GM21528 (cell line): Measurements from ENCODE around the gene FGF6.
"Not testable (repeated sequence)": the region's sequence is repeated elsewhere in the genome, so short reads cannot be mapped to it uniquely, and the experiment has no call there.

ENCODE experiments used
- ATAC-seq: cut with Tn5 transposase; IDR thresholded peaks from one replicate; pipeline ENCODE4 v1.9.1; 2021; ENCODE audit warnings: mild to moderate bottlenecking, moderate library complexity; ENCODE audit not compliant: unreplicated experiment, low FRiP score

Gene FGF6

DNA sequence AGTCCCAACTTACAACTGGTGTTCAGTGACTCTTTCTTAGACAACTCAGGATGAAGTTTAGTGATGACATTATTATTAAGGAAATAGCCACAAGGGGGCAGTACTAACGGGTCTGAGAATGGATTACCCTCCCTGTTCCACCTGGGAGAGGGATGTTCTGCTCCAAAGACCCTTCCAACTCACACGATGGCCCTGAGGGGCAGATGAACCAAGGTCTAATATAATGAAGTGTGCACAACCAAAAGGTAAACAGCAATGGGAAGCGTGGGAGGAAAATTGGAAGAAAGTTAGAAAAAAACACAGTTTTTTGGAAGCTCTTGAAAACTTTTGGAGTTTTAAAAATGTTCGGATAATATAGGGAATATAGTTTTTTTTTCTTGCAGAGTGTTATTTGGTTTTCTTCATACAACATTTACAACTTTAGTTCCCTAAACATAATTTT, 24.0 kb downstream of the FGF6 start:
- ATAC-seq: no peak

DNA sequence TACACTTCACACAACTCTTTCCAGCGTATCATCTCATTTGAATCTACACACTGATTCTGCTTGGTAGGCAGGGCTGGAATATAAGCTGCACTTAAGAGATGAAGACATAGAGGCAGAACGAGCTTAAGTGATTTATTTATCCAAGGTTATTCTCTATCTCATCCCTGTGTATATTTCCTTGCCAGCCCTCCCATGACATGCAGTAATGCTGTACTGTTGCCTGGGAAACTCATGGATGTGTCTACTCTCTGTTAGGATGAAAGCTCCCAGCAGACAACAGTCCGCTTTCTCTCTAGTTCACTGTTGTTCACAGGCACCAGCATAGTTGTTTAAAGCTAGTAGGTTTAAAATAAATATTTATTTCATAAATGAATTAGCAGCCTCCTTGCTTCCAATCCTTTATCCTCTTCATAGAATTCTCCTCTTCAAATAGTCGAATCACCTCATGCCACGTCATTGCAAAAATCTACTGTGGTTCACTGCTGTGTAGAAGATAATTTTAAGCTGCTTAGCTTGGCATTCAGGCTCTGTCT, 25.4 kb downstream of the FGF6 start:
- ATAC-seq: no peak

DNA sequence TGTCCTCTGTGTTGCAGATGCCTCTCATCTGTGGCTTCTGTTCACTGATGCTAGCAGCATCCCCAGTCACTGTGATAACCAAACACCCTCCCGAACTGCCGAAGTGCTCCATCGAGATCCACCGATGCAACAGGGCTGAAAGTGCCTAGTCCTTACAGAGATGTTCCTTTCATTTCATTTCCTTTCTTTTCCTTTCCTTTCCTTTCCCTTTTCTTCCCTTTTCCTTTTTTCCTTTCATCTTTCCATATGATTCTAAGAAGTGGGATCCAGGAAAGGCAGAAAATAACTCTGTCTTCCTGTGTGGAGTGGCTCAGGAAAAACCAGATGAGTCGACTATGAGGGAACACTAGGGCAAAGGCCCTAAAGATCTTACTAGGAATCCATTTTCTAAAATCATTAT, 26.7 kb downstream of the FGF6 start:
- ATAC-seq: no peak

DNA sequence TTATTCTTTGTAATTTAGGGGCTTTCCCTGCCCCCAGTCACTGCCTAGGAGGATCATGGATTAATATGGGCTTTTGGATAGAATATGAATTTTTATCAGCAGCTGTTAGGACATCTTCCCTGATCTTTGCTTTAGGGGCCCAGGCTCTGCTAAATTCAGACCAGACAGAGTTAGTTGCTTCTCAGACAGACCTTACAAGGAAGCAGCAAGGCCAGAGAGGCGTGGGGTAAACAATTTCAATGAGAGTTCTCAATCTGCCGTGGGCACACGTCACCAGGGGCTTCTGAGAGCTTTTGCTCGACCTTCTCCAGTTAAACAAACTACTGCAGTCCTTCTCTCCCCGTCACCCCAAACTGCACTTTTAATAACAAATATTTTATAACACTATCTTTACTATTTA, 27.7 kb downstream of the FGF6 start:
- no peak for ATAC-seq

DNA sequence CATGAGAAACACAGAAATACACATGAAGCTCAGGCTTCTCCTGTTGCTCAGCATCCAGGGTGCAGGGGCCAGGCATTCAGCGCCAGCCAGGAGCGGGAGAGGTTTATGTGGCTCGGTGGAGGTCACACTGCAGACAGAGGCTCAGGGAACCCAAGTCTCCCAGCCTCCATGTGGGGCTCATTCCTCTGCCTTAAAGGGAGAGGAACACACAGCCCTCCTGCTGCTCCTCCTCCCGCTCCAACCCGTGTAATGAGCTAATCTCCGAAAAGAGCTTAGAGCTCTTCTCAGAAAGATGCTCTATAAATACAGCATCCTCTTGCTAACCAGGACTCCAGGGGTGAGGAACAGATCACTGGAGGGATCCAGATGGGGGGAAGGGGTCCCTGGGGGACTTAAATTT, 28.2 kb downstream of the FGF6 start:
- no peak for ATAC-seq

DNA sequence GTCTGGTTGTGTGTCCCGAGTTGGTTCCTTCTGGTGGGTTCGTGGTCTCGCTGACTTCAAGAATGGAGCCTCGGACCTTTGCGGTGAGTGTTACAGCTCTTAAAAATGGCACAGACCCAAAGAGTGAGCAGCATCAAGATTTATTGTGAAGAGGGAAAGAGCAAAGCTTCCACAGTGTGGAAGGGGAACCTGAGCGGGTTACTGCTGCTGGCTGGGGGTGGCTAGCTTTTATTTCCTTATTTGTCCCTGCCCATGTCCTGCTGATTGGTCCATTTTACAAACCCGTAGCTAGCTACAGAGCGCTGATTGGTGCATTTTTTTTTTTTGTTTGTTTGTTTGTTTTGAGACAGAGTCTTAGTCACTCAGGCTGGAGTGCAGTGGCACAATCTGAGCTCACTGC, 29.3 kb downstream of the FGF6 start:
- no peak for ATAC-seq

DNA sequence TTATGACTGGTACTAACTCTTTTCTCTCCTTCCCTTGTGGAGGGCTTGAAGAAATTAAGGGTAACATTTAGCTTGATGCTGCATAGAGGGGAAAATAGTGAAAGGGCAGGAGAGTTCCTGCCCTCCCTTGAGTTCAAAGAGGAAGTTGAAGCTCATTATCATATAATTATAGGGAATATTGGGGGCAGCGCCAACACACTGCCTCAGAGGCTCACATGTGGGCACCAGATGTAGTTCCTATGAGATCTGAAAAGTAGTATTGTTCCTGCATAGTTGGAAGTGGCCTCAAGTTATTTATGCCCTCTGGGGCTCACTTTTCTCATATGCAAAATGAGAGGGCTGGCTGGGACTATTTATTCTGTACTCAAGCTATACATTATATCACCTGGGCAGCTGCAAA, 33.1 kb downstream of the FGF6 start:
- ATAC-seq: no peak

DNA sequence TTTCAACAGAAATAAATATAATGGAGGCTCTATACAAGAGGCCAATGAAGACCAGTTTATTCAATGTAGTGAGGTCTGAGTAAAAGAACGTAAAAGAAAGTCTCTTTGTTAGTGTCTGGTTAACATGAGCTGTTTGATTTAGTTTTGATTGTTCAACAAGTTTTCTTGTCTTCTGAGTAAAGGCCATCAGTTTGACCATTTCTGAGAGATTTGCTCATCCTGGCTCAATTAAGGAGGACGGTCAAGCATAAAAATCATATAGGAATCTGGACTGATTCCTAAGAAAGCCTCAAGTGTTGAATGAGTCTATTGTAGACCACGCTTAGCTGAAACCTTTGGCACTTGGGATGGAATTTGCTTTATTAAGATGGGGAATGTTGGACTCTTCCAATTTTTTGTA, 33.6 kb downstream of the FGF6 start:
- ATAC-seq: no peak

DNA sequence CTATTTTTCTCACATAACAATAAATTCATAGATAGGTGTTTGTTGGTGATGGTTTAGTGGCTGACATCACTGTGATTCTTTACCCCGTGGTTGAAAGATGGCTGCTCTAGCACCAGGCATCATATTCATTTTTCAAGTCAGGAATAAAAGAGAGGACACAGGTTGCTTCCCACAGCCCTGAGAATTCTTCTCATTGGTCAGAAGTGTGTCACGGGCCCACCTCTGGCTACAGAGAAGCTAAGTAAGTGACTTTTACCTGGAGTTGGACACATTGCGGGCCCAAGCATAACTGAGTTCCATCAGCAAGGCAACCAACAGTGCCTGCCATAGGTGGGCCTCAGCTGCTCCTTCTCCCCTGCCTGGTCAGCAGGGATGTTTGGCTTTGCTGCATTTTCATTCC, 38.5 kb downstream of the FGF6 start:
- no peak for ATAC-seq

DNA sequence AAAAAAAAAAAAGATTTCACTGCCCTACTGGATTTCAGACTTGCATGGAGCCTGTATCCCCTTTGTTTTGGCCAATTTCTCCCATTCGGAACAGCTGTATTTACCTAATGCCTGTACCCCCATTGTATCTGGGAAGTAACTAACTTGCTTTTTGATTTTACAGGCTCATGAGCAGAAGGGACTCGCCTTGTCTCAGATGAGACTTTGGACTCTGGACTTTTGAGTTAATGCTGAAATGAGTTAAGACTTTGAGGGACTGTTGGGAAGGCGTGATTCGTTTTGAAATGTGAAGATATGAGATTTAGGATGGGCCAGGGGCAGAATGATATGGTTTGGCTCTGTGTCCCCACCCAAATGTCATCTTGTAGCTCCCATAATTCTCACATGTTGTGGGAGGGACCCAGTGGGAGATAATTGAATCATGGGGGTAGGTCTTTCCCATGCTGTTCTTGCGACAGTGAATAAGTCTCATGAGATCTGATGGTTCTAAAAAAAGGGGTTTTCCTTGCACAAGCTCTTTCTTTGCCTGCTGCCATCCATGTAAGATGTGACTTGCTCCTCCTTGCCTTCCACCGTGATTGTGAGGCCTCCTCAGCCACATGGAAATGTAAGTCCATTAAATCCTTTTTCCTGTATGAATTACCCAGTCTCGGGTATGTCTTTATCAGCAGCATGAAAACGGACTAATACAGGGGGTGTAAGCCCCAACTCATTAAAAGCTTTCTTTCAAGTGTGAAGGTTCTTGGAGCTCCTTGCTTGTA, 40.6 kb downstream of the FGF6 start:
- not testable (repeated sequence) for ATAC-seq

DNA sequence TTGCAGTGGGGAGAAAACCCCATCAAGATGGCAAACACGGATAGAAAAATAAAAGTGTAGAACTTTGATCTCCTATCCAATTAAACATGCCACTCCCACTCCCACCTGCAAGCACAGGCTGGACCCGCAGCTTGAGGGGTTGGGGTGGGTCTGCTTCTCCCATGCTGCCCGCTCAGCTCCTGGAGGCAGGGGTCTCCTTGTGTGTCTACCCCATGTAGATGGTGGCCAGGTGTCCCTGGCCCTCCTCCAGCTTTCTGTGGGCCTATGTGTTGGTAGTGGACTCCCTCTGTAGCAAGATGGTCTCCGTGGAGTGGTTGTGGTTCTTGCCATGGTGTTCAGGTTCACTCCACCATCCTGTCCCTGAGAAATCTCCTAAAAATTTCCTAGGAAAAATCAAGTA, 42.6 kb downstream of the FGF6 start:
- no peak for ATAC-seq

DNA sequence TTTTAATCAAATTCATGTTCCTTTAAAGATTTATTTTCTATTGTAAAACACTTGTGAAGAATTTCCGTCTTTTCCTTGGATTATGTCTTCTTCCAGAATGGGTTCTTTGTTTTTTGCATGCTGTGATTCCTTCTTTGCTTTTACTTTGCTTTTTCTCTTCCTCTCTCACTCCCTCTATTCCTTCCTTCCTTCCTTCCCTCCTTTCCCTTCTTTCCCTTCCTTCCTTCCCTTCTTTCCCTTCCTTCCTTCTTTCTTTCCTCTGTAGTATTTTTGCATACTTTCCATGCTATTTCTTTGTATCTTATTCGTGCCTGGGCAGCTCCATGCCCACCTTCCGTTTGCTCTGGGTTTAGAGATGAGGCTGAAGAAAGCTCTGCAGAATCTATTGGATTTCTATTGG, 44.5 kb downstream of the FGF6 start:
- ATAC-seq: no peak

DNA sequence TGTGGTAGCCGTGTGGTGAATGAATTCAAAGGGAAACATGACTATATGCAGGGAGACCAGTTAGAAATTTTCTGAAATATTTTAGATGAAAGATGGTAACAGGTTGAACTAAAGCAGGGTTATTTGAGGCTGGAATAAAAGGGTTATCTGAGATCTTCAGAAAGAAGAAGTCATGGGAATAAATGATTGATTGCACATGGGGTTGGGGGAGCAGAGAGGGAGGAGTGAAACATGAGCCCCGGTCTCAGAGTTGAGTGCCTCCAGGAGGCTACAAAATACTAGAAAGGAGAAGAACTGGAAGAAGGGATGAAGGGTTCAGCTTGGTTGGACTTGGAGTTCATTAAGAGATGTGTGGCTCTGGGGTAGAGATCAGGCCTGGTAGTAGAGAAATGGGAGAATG, 49.8 kb downstream of the FGF6 start:
- no peak for ATAC-seq

DNA sequence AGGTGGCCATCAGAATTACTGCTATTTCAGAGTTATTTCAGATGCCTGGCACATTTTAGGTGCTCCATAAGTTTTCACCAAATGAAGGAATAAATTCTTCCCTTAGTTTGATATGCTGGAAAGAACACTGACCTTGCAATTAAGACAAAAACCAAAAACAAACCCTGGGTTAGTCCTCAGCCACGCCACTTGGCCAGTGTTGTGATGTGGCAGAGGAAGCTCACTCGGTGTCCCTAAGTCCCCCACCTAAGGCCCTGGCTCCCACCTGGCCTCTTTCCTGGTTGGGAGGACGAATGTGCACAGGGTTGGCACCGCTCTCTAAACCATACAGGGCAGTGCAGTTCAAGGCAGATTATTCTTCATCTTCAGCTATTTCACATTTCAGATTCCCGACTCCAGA, 52.4 kb downstream of the FGF6 start:
- ATAC-seq: no peak

DNA sequence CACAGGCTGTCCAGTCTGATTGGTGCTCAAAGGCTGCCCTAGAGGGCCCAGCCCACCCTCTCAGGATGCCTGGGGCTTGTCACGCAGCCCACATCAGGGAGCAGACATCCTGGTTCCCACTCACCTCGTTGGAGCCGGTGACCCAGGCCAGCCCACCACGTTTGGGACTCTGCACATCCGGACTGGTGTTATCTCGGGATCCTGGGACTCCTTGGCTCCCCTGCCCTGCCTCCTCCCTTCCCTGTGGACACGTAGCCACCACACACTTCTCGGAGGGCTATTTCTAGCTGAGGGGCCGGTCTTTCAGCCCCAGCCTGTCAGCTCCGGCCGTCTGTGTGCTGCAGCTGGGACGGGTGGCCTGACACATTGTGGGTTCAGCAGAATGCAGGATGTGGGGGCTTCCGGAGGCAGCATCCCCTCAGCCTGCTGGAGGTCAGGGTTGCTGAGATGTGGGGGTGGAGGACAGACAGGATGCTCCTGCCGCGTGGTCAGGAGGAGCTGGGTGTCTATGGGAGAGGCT, 53.3 kb downstream of the FGF6 start:
- no peak for ATAC-seq

DNA sequence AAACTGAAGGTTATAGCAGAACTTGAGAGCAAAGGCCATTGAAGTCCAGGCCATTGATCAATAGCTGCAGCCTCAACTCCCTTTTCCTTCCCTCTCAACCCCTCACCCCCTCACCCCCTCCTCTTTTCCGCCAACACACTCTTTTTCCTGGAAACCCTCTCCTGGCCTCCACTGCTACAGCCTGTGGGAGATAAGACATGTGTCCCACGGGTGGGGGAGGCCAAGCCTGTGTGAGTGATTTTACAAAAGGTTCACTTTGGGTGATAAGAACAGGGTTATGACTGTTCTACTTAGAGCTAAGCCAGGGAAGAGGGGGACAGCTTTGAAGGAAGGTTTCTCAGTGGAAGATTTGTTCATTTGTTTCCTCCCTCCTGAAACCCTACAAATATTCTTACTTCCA, 57.0 kb downstream of the FGF6 start:
- no peak for ATAC-seq

DNA sequence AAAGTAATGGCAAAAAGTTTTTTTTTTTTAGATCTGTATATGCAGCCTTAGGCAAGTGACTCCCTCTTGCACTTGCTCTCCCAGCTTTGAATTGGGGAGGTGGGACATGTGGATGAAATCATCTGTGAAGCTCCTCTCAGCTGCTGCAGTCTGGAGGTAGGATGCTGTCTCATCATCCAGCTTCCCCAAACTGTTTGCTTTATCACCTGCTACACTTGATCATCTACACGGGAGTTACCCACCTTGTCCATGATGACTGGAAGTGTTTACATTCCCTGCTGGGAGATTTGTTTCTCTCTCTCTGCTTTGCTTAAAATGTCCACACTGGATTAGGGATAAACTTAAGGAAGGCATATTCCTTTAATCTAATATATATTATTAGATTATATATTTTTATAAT, 57.6 kb downstream of the FGF6 start:
- ATAC-seq: no peak

DNA sequence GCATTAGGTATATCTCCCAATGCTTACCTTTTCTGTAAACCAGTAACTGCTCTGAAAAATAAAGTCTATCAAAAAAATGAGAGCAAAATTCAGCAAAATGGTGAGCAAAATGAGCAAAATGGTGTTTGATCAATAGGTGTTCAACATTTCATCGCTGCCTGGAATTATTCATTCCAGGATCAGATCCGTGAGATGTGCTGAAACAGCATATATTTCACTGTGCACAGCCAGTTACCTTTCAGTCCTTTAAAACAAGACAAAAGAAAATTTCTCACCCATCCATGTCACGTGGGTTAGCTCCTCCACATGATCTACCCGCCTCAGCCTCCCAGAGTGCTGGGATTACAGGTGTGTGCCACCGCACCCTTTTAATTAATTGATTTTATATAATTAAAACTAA, 58.0 kb downstream of the FGF6 start:
- no peak for ATAC-seq

DNA sequence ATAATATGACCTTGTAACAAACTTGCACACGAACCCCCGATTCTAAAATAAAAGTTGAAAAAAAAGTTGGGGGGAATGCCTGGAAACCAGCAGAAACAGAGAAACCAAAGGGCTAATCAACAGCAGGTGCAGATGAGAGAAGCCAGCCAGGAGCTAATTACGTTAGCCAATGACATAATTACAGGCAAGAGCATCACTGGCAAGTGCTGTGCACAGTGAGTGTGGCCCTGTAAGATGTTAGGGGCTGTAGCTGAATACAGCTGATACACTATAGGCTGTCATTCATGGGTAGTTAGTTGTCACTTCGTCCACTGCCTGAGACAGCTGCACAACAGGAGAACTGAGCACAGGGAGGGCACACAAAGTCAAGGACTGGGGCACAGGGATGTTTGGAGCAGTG, 58.8 kb downstream of the FGF6 start:
- no peak for ATAC-seq
